Lower leg skin (tissue), 3 donors: ENCODE measurements around the gene KCNQ1OT1.

Experiments
- CTCF ChIP-seq, 3 donors: fragments of 450-650 bp; IDR thresholded peaks; one replicate each; pipeline ENCODE4 v1.5.1; 2016; ENCODE audit warnings: antibody characterized with exemption in 3 of 3, mild to moderate bottlenecking in 3 of 3, moderate library complexity in 2 of 3
- POLR2A ChIP-seq, 2 donors: fragments of 450-650 bp; IDR thresholded peaks; one replicate each; pipeline ENCODE4 v1.6.1; 2016 to 2017; ENCODE audit warnings: antibody characterized with exemption in 2 of 2, mild to moderate bottlenecking in 1 of 2, moderate library complexity in 1 of 2

- no peak for TF ChIP-seq POLR2A (IDR thresholded peaks at IDR 0.05)
- TF ChIP-seq CTCF (IDR thresholded peaks at IDR 0.05), result no peak
Observed at GRCh38 chr11:2701898-2702434, 2.2 kb upstream of the KCNQ1OT1 start.
